ENCODE data around the gene RASA2. TPM values are rescaled to one million over a fixed set of nuclear protein-coding genes. Genes with fewer than 3 reads are reported as not detected.
A peak's percentile ranks its signal among the peaks of the same experiment; 100 is the strongest.

Gene RASA2
- total RNA-seq, 4 donors from 2014 or later: 9.0 to 70.3 (median 21.5) TPM

GRCh38 chr3:141557961-141558706 lies 71.3 kb downstream of the RASA2 start:
- peaks cover 0 to 13% (median 4%) of the 10 kb centered on the region in 4 donors for H3K36me3 ChIP-seq
- intact Hi-C loops (cut with DNase I; ENCODE audit: low total_unique reads): no loop called here

DNA sequence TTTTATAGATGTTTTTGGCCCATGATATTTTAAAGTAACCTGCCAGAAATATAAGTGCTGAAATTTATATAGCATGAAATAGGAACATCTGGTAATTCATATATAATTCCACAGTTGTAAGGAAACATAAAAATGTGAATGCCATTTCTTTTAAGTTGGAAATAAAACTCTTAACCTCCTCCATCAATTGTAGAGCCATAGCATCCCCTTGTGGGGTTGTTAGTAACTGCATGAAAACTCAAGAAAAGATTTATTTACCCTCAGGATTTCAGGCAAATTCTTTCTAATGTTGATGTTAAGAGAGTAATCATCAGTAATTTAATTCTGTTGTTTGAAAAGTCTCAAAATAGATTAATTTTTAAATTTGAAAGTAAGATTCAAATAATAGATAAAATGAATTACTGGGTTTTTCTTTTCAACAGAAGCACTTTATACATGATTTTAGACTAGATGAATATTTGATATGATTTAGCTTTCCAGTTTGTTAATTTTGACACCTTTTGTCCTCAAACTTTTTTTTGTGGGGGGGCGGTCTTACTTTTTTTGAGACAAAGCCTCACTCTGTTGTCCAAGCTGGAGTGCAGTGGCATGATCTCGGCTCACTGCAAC lies 74.7 kb downstream of the RASA2 start:
- Histone ChIP-seq H3K27me3 (no peaks in the 10 kb centered on the region), H3K36me3 (peaks cover 0 to 13% (median 4%) of the 10 kb centered on the region in 4 donors), H3K4me1 (peaks cover 5 to 21% (median 7%) of the 10 kb centered on the region in 4 donors), H3K4me3 (no peak overlapping the region), H3K9me3 (no peaks in the 10 kb centered on the region), H3K27ac (no peak overlapping the region)
- peak; percentile 11 for DNase-seq
- TF ChIP-seq, protein P1, sequence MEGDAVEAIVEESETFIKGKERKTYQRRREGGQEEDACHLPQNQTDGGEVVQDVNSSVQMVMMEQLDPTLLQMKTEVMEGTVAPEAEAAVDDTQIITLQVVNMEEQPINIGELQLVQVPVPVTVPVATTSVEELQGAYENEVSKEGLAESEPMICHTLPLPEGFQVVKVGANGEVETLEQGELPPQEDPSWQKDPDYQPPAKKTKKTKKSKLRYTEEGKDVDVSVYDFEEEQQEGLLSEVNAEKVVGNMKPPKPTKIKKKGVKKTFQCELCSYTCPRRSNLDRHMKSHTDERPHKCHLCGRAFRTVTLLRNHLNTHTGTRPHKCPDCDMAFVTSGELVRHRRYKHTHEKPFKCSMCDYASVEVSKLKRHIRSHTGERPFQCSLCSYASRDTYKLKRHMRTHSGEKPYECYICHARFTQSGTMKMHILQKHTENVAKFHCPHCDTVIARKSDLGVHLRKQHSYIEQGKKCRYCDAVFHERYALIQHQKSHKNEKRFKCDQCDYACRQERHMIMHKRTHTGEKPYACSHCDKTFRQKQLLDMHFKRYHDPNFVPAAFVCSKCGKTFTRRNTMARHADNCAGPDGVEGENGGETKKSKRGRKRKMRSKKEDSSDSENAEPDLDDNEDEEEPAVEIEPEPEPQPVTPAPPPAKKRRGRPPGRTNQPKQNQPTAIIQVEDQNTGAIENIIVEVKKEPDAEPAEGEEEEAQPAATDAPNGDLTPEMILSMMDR (IDR thresholded peaks at IDR 0.05): peak; percentile 95 to 99 (median 97)
- TF ChIP-seq POLR2AphosphoS5 (IDR thresholded peaks at IDR 0.05): no peak
- 88 to 91% methylated on average over 1 to 2 of the region's 2 CpGs for WGBS, 2 donors (ENCODE audit: low coverage in 1 of 2)
- in situ Hi-C loops (cut with MboI; ENCODE audit: low pct_ligation_motif_present in 1 of 4, low pct_unique_long_range_greater_than_20kb in 1 of 4, low sequenced_read_pairs in 3 of 4): loop anchor here (5.0 to 25.0 kb wide), 5 partner anchors 89 to 257 kb away; partner anchors contain the start of gene ZBTB38 (in 1 of the 4)
- intact Hi-C loops (cut with DNase I; ENCODE audit: low total_unique reads): loop anchor here (1.0 to 10.0 kb wide), 2 partner anchors 104 to 257 kb away; no protein-coding TSS in a partner anchor

More at GRCh38 chr3:141557961-141558706, 71.3 kb downstream of the RASA2 start:
- Histone ChIP-seq H3K4me3 (no peak overlapping the region), H3K9me3 (no peaks in the 10 kb centered on the region), H3K27ac (peak overlapping the region in 1 of 4 donors; percentile 51), H3K4me1 (peaks cover 5 to 21% (median 7%) of the 10 kb centered on the region in 4 donors), H3K27me3 (no peaks in the 10 kb centered on the region)
- WGBS, 2 donors (ENCODE audit: low coverage in 1 of 2): 32 to 39% methylated on average over 4 of the region's 4 CpGs
- in situ Hi-C loops (cut with MboI; ENCODE audit: low pct_ligation_motif_present in 1 of 4, low pct_unique_long_range_greater_than_20kb in 1 of 4, low sequenced_read_pairs in 3 of 4): loop anchor here (5.0 to 25.0 kb wide), 5 partner anchors 81 to 246 kb away; partner anchors contain the start of gene ZBTB38 (in 1 of the 4)
- peak; percentile 18 for DNase-seq
- TF ChIP-seq, protein P1 (IDR thresholded peaks at IDR 0.05): no peak
- TF ChIP-seq EP300 (IDR thresholded peaks at IDR 0.05; ENCODE audit: low read depth) (no peak), POLR2A (IDR thresholded peaks at IDR 0.05) (no peak), POLR2AphosphoS5 (IDR thresholded peaks at IDR 0.05) (no peak)

DNA sequence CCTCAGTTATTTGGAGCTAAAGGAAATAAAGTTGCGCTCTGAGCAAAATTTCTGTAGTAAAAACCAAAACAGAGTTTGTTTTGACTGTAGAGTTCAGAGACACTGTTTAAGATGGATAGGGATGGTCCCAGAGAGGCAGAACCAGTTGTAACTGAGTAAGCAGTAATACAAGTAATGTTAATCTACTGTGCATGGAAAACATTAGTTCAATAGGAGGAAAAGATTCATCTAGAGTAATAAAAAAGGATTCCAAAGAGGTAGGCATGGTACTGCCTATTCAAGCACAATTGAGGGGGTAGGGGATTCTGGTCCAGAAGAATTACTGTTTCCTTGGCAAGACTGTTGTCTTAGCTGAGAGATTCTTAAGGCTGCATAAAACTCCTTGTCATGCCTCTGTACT lies 77.4 kb downstream of the RASA2 start:
- no peak overlapping the region for H3K4me3 ChIP-seq
- TF ChIP-seq POLR2A (IDR thresholded peaks at IDR 0.05) (no peak), EP300 (IDR thresholded peaks at IDR 0.05; ENCODE audit: low read depth) (no peak)
- no peak overlapping the region for H3K27ac ChIP-seq
- H3K36me3 ChIP-seq: peaks cover 0 to 7% (median 2%) of the 10 kb centered on the region in 4 donors
- intact Hi-C loops (cut with DNase I; ENCODE audit: low total_unique reads): loop anchor here (10.0 kb wide), 1 partner anchor 259 kb away; no protein-coding TSS in a partner anchor
- H3K27me3 ChIP-seq: no peaks in the 10 kb centered on the region
- in situ Hi-C loops (cut with MboI; ENCODE audit: low pct_ligation_motif_present in 1 of 4, low pct_unique_long_range_greater_than_20kb in 1 of 4, low sequenced_read_pairs in 3 of 4): loop anchor here (5.0 to 25.0 kb wide), 5 partner anchors 92 to 259 kb away; partner anchors contain the start of gene ZBTB38 (in 1 of the 4)
- peaks cover 0 to 4% (median 0%) of the 10 kb centered on the region in 4 donors for H3K4me1 ChIP-seq
- DNase-seq: no peak
- no peaks in the 10 kb centered on the region for H3K9me3 ChIP-seq
- WGBS, 2 donors (ENCODE audit: low coverage in 1 of 2): 89 to 93% methylated on average over 1 of the region's 1 CpG

DNA sequence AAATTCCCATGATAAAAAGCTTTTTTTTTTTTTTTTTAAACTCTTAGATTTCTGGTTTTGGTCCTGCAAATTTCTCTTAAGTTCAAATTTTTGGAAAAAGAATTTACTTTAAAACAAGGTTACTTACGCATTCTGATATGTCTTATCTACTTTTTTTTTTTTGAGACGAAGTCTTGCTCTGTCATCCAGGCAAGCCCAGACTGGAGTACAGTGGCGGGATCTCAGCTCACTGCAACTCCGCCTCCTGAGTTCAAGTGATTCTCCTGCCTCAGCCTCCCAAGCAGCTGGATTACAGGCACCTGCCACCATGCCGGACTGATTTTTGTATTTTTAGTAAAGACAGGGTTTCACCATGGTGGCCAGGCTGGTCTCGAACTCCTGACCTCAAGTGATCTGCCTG lies 83.2 kb downstream of the RASA2 start:
- intact Hi-C loops (cut with DNase I; ENCODE audit: low total_unique reads) (no loop called here), in situ Hi-C loops (cut with MboI; ENCODE audit: low pct_ligation_motif_present in 1 of 4, low pct_unique_long_range_greater_than_20kb in 1 of 4, low sequenced_read_pairs in 3 of 4) (loop anchor here in 2 of 4 donors (10.0 to 25.0 kb wide), 3 partner anchors 208 to 345 kb away; partner anchors contain the start of gene ZBTB38 (in 1 of the 2))
- no peak for DNase-seq
- 81 to 90% methylated on average over 3 to 6 of the region's 6 CpGs for WGBS, 2 donors (ENCODE audit: low coverage in 1 of 2)
- TF ChIP-seq, protein P1 (IDR thresholded peaks at IDR 0.05): no peak
- TF ChIP-seq POLR2AphosphoS5 (IDR thresholded peaks at IDR 0.05): no peak
- TF ChIP-seq POLR2A (IDR thresholded peaks at IDR 0.05): no peak
- TF ChIP-seq EP300 (IDR thresholded peaks at IDR 0.05; ENCODE audit: low read depth): no peak
- Histone ChIP-seq H3K27ac (no peak overlapping the region), H3K4me3 (no peak overlapping the region), H3K4me1 (no peaks in the 10 kb centered on the region), H3K9me3 (no peaks in the 10 kb centered on the region), H3K36me3 (peaks cover 0 to 49% (median 14%) of the 10 kb centered on the region in 4 donors), H3K27me3 (no peaks in the 10 kb centered on the region)

All from transverse colon (tissue), 4 donors.